Esophagus muscularis mucosa (tissue), 4 donors: ENCODE results near the gene KRT82. TPM values are rescaled to one million over a fixed set of nuclear protein-coding genes. Genes with fewer than 3 reads are reported as not detected.

Experiments
- DNase-seq: peaks from one replicate; pipeline ENCODE4 v3.0.0-alpha.2; 2017; ENCODE audit errors: extremely low spot score
- H3K27ac ChIP-seq, 4 donors: fragments of 200-600 bp; sonication (generic); replicated peaks in 1 of 4; 1 replicate in 3 of 4; 2 replicates in 1 of 4; pipeline ENCODE4 v1.5.1; 2016 to 2019; ENCODE audit warnings: mild to moderate bottlenecking in 1 of 4
- H3K27me3 ChIP-seq, 4 donors: fragments of 200-600 bp; sonication (generic); one replicate each; pipeline versions ENCODE4 v1.5.1 to v1.6.0; 2016 to 2019
- H3K36me3 ChIP-seq, 4 donors: fragments of 200-600 bp; sonication (generic); one replicate each; pipeline ENCODE4 v1.5.1; 2016 to 2019
- H3K4me1 ChIP-seq, 4 donors: fragments of 200-600 bp; sonication (generic); one replicate each; pipeline ENCODE4 v1.5.1; 2016 to 2019
- H3K4me3 ChIP-seq, 4 donors: fragments of 200-600 bp; sonication (generic); 1 replicate in 2 of 4; 2 replicates in 2 of 4; pipeline ENCODE4 v1.5.1; 2016 to 2019; ENCODE audit warnings: mild to moderate bottlenecking in 4 of 4, moderate library complexity in 1 of 4
- H3K9me3 ChIP-seq, 4 donors: fragments of 200-600 bp; sonication (generic); 1 replicate in 3 of 4; 2 replicates in 1 of 4; pipeline ENCODE4 v1.5.1; 2016 to 2019
- EP300 ChIP-seq: sonication (generic); formaldehyde crosslinking; IDR thresholded peaks from one replicate; pipeline ENCODE4 v1.6.1; 2017; ENCODE audit warnings: antibody characterized with exemption
- POLR2A ChIP-seq: fragments of 450-650 bp; IDR thresholded peaks from one replicate; pipeline ENCODE4 v1.6.1; 2017; ENCODE audit warnings: antibody characterized with exemption, moderate library complexity, mild to moderate bottlenecking, low read depth
- POLR2AphosphoS5 ChIP-seq, 2 donors: sonication (generic); formaldehyde crosslinking; IDR thresholded peaks; one replicate each; pipeline ENCODE4 v1.6.1; 2017; ENCODE audit warnings: antibody characterized with exemption in 2 of 2
- WGBS: methylation state at CpG from one replicate; pipeline ENCODE4 v1.1.5; 2018; 5-methylcytosine and 5-hydroxymethylcytosine counted together
- intact Hi-C: fragments of 100-400 bp; cut with DNase I; formaldehyde crosslinking; loops from one replicate; pipeline ENCODE4 v1.15.1; 2023
- total RNA-seq, 4 donors: library from RNA; depleted of rRNA; stranded (reverse); fragments of >200 nt; gene quantifications; one replicate each; pipeline versions ENCODE4 v1.1.0 to v1.2.1, GENCODE V29; 2016
- TF ChIP-seq, protein P1 (sequence below), 3 experiments: fragments of 200-600 bp in 2 of 3; fragments of 450-650 bp in 1 of 3; sonication (generic) in 2 of 3; IDR thresholded peaks; one replicate each; pipeline ENCODE4 v1.5.1; 2017 to 2019; ENCODE audit warnings: antibody characterized with exemption in 3 of 3, mild to moderate bottlenecking in 2 of 3, moderate library complexity in 1 of 3

Gene KRT82
- total RNA-seq, 4 donors from 2014 or later: not detected

DNA sequence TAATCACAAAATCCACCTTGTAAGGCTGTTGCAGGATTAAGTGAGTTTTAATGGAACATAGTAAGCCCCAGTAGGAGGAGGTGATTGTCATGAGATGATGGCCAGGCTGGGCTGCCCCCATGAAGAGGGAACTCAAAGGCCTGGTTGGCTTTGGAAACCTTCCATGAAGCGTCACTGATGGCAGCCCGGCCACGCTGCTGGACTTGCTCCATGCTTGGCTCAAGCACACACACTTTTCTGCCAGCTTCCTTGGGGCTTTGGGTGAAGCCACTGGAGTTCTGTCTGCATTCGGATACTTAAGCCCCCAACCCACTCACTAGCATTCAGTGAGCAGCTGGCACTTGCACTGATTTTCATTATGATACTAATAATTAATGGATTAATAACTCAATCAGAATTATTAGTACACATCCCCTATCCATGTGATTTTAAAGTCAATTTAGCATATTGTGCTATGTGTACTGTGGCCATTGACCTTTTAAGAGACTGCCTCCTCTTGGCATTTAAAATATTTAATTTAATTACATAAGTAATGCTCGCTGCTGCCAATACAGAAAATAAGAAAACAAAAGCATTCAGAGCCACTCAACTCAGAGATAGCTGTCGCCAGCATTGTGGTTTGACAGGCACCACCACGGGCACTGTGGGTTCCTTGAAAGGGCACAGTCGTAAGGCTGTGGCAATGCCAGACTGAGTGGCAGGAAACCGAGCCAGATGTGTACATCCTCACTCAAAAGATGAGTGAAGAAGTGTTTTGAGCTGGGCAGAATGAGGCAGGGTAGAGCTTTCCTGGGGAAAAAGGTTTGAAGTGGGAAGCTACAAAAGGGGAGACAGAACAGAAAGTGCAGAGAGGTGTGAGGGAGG, 54.7 kb downstream of the KRT82 start:
- H3K36me3 ChIP-seq: no peaks in the 10 kb centered on the region
- no peak overlapping the region for H3K27ac ChIP-seq
- H3K27me3 ChIP-seq: peaks cover 0 to 16% (median 0%) of the 10 kb centered on the region in 4 donors
- 51% methylated on average over 9 of the region's 9 CpGs for WGBS
- intact Hi-C loops: no loop called here
- no peak for DNase-seq
- no peaks in the 10 kb centered on the region for H3K9me3 ChIP-seq
- TF ChIP-seq EP300 (no peak), POLR2A (no peak), POLR2AphosphoS5 (IDR thresholded peaks at IDR 0.05) (peak in 1 of 2 donors; percentile 17)
- TF ChIP-seq, protein P1, sequence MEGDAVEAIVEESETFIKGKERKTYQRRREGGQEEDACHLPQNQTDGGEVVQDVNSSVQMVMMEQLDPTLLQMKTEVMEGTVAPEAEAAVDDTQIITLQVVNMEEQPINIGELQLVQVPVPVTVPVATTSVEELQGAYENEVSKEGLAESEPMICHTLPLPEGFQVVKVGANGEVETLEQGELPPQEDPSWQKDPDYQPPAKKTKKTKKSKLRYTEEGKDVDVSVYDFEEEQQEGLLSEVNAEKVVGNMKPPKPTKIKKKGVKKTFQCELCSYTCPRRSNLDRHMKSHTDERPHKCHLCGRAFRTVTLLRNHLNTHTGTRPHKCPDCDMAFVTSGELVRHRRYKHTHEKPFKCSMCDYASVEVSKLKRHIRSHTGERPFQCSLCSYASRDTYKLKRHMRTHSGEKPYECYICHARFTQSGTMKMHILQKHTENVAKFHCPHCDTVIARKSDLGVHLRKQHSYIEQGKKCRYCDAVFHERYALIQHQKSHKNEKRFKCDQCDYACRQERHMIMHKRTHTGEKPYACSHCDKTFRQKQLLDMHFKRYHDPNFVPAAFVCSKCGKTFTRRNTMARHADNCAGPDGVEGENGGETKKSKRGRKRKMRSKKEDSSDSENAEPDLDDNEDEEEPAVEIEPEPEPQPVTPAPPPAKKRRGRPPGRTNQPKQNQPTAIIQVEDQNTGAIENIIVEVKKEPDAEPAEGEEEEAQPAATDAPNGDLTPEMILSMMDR (IDR thresholded peaks at IDR 0.05): no peak
- peaks cover 0 to 10% (median 0%) of the 10 kb centered on the region in 4 donors for H3K4me1 ChIP-seq
- H3K4me3 ChIP-seq: no peak overlapping the region

- TF ChIP-seq, protein P1 (IDR thresholded peaks at IDR 0.05): no peak
- TF ChIP-seq POLR2AphosphoS5 (IDR thresholded peaks at IDR 0.05) (no peak), EP300 (no peak)
- Histone ChIP-seq H3K4me3 (no peak overlapping the region), H3K36me3 (no peaks in the 10 kb centered on the region), H3K4me1 (peaks cover 0 to 10% (median 0%) of the 10 kb centered on the region in 4 donors), H3K27ac (no peak overlapping the region), H3K9me3 (no peaks in the 10 kb centered on the region), H3K27me3 (peaks cover 0 to 9% (median 0%) of the 10 kb centered on the region in 4 donors)
- DNase-seq: no peak
- WGBS: 94% methylated on average over 5 of the region's 5 CpGs
- intact Hi-C loops: no loop called here
Measured at GRCh38 chr12:52350786-52351185, 55.3 kb downstream of the KRT82 start.

DNA sequence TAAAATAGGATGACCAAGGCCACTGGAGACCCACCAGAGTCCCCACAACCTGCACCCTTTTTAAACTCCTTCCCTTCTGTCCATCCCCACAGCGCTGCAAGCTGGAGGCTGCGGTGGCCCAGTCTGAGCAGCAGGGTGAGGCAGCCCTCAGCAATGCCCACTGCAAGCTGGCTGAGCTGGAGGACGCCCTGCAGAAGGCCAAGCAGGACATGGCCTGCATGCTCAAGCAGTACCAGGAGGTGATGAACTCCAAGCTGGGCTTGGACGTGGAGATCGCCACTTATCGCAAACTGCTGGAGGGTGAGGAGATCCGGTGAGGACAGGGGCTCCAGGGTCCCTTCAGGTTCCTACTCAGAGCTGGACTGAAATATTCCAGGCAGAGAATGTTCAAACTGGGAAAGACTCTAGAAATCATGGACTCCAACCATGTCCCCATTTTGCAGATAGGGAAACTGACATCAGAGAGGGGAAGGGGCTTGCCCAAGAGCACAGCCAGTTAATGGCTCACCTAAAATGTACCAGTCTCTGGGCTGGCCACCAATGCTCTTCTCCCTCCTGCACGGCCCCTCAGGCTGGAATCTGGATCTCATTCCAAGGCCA, 56.0 kb downstream of the KRT82 start:
- no peaks in the 10 kb centered on the region for H3K36me3 ChIP-seq
- 92% methylated on average over 4 of the region's 8 CpGs for WGBS
- H3K9me3 ChIP-seq: no peaks in the 10 kb centered on the region
- DNase-seq: no peak
- TF ChIP-seq, protein P1 (IDR thresholded peaks at IDR 0.05): no peak
- TF ChIP-seq POLR2A (no peak), POLR2AphosphoS5 (IDR thresholded peaks at IDR 0.05) (no peak), EP300 (no peak)
- H3K27me3 ChIP-seq: peaks cover 0 to 8% (median 0%) of the 10 kb centered on the region in 4 donors
- H3K4me1 ChIP-seq: peaks cover 0 to 10% (median 0%) of the 10 kb centered on the region in 4 donors
- H3K27ac ChIP-seq: no peak overlapping the region
- no peak overlapping the region for H3K4me3 ChIP-seq
- intact Hi-C loops: no loop called here

DNA sequence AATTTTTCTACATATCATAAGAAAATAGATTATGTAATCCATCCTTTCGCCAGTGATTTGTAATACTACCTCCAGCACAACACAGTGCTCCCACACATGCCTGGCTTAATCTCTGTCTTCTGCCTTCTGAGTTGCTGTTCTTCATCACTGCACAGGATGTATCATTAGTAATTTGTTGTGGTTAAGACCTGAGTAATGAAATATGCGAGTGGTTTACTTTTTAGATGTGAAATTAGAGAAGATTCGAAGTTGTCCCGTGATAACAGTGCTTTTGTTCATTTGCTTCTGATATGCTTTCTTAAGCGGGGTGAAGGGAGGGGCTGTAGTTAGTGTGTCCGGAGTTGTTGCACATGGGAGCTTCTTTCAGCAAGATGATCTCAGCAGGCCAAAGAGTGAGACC, 56.9 kb downstream of the KRT82 start:
- Histone ChIP-seq H3K27me3 (peaks cover 0 to 3% (median 0%) of the 10 kb centered on the region in 4 donors), H3K36me3 (no peaks in the 10 kb centered on the region), H3K27ac (no peak overlapping the region), H3K4me3 (no peak overlapping the region), H3K4me1 (peaks cover 0 to 10% (median 0%) of the 10 kb centered on the region in 4 donors), H3K9me3 (peaks cover 0 to 2% (median under 1%) of the 10 kb centered on the region in 4 donors)
- intact Hi-C loops: no loop called here
- no peak for DNase-seq
- 74% methylated on average over 6 of the region's 6 CpGs for WGBS
- TF ChIP-seq, protein P1 (IDR thresholded peaks at IDR 0.05): no peak
- no peak for TF ChIP-seq EP300
- TF ChIP-seq POLR2AphosphoS5 (IDR thresholded peaks at IDR 0.05): no peak
- no peak for TF ChIP-seq POLR2A
